Measurements from ENCODE around the gene DGAT2.

The DGAT2 gene

GRCh38 chr11:75760710-75761493 is 7.7 kb upstream of the DGAT2 start:
- Histone ChIP-seq H3K9ac (ENCODE audit: low read length) (no peak overlapping the region), H3K9me2 (ENCODE audit: low read depth, low read length) (no peaks in the 10 kb centered on the region), H3K36me3 (ENCODE audit: insufficient read depth, low read length) (no peaks in the 10 kb centered on the region), H3K4me2 (ENCODE audit: low read length) (no peak overlapping the region), H3K9me3 (ENCODE audit: low read length) (no peaks in the 10 kb centered on the region), H4K20me1 (ENCODE audit: insufficient read depth, low read length) (no peaks in the 10 kb centered on the region), H2AFZ (ENCODE audit: low read length) (no peak overlapping the region), H3K79me2 (ENCODE audit: insufficient read depth, low read length) (no peaks in the 10 kb centered on the region), H3K4me3 (ENCODE audit: low read depth, low read length, poor library complexity, severe bottlenecking) (no peak overlapping the region), H3K27me3 (ENCODE audit: insufficient read depth, low read length) (peaks cover 1% of the 10 kb centered on the region; the same call in 1 of the 2 replicates), H3K27ac (ENCODE audit: low read depth, low read length, poor library complexity, severe bottlenecking) (no peak overlapping the region), H3K4me1 (ENCODE audit: insufficient read depth, low read length, severe bottlenecking) (no peaks in the 10 kb centered on the region), H3F3A (ENCODE audit: insufficient read depth, low read length) (no peaks in the 10 kb centered on the region)
- TF ChIP-seq, protein P1, sequence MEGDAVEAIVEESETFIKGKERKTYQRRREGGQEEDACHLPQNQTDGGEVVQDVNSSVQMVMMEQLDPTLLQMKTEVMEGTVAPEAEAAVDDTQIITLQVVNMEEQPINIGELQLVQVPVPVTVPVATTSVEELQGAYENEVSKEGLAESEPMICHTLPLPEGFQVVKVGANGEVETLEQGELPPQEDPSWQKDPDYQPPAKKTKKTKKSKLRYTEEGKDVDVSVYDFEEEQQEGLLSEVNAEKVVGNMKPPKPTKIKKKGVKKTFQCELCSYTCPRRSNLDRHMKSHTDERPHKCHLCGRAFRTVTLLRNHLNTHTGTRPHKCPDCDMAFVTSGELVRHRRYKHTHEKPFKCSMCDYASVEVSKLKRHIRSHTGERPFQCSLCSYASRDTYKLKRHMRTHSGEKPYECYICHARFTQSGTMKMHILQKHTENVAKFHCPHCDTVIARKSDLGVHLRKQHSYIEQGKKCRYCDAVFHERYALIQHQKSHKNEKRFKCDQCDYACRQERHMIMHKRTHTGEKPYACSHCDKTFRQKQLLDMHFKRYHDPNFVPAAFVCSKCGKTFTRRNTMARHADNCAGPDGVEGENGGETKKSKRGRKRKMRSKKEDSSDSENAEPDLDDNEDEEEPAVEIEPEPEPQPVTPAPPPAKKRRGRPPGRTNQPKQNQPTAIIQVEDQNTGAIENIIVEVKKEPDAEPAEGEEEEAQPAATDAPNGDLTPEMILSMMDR (IDR thresholded peaks at IDR 0.05; ENCODE audit: low read length) = no peak
- TF ChIP-seq EZH2 (IDR thresholded peaks at IDR 0.05; ENCODE audit: borderline replicate concordance, low read length) = no peak

DNA sequence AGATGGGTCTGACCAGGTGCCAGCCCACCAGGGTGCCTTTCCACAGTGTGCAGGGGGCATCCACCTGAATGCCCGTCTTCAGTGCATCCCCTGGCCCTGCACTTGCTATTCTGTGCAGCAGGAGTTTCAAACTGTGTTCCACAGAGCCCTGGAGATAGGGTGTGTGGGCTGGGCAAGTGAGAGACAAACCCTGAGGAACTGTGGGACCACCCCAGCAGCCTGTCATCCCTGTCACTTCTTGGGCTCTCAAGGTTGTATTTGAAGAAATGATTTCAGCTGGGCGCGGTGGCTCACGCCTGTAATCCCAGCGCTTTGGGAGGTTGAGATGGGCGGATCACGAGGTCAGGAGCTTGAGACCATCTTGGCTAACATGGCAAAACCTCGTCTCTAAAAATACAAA is 6.4 kb upstream of the DGAT2 start:
- Histone ChIP-seq H3F3A (ENCODE audit: insufficient read depth, low read length) (no peaks in the 10 kb centered on the region), H3K9ac (ENCODE audit: low read length) (no peak overlapping the region), H3K79me2 (ENCODE audit: insufficient read depth, low read length) (no peaks in the 10 kb centered on the region), H3K36me3 (ENCODE audit: insufficient read depth, low read length) (no peaks in the 10 kb centered on the region), H4K20me1 (ENCODE audit: insufficient read depth, low read length) (no peaks in the 10 kb centered on the region), H3K4me3 (ENCODE audit: low read depth, low read length, poor library complexity, severe bottlenecking) (no peak overlapping the region), H3K9me2 (ENCODE audit: low read depth, low read length) (no peaks in the 10 kb centered on the region), H3K27me3 (ENCODE audit: insufficient read depth, low read length) (no peaks in the 10 kb centered on the region), H2AFZ (ENCODE audit: low read length) (no peak overlapping the region), H3K4me2 (ENCODE audit: low read length) (no peak overlapping the region), H3K27ac (ENCODE audit: low read depth, low read length, poor library complexity, severe bottlenecking) (no peak overlapping the region), H3K9me3 (ENCODE audit: low read length) (no peaks in the 10 kb centered on the region), H3K4me1 (ENCODE audit: insufficient read depth, low read length, severe bottlenecking) (no peaks in the 10 kb centered on the region)
- TF ChIP-seq, protein P1 (IDR thresholded peaks at IDR 0.05; ENCODE audit: low read length) = no peak
- no peak for TF ChIP-seq EZH2 (IDR thresholded peaks at IDR 0.05; ENCODE audit: borderline replicate concordance, low read length)

GRCh38 chr11:75762885-75763284 is 5.7 kb upstream of the DGAT2 start:
- Histone ChIP-seq H3K27me3 (ENCODE audit: insufficient read depth, low read length) (no peaks in the 10 kb centered on the region), H3K4me1 (ENCODE audit: insufficient read depth, low read length, severe bottlenecking) (peaks cover 2% of the 10 kb centered on the region), H2AFZ (ENCODE audit: low read length) (no peak overlapping the region), H3K79me2 (ENCODE audit: insufficient read depth, low read length) (no peaks in the 10 kb centered on the region), H3K9ac (ENCODE audit: low read length) (no peak overlapping the region), H3K27ac (ENCODE audit: low read depth, low read length, poor library complexity, severe bottlenecking) (no peak overlapping the region), H3K9me2 (ENCODE audit: low read depth, low read length) (no peaks in the 10 kb centered on the region), H3K4me2 (ENCODE audit: low read length) (no peak overlapping the region), H3K4me3 (ENCODE audit: low read depth, low read length, poor library complexity, severe bottlenecking) (no peak overlapping the region), H4K20me1 (ENCODE audit: insufficient read depth, low read length) (no peaks in the 10 kb centered on the region), H3K36me3 (ENCODE audit: insufficient read depth, low read length) (no peaks in the 10 kb centered on the region), H3K9me3 (ENCODE audit: low read length) (no peaks in the 10 kb centered on the region), H3F3A (ENCODE audit: insufficient read depth, low read length) (no peaks in the 10 kb centered on the region)
- TF ChIP-seq, protein P1 (IDR thresholded peaks at IDR 0.05; ENCODE audit: low read length) = no peak
- TF ChIP-seq EZH2 (IDR thresholded peaks at IDR 0.05; ENCODE audit: borderline replicate concordance, low read length) = no peak

All from OCI-LY1 (cell line).